Activated CD4-positive, alpha-beta T cell treated with anti-CD3 and anti-CD28 coated beads for 48 hours (primary cell): ENCODE measurements around the gene COL7A1.

Source experiments
- DNase-seq: peaks from one replicate; pipeline ENCODE4 v3.0.0-alpha.2; 2020

COL7A1 gene

GRCh38 chr3:48617559-48617958 lies 22.4 kb upstream of the COL7A1 start:
- DNase-seq: no peak

DNA sequence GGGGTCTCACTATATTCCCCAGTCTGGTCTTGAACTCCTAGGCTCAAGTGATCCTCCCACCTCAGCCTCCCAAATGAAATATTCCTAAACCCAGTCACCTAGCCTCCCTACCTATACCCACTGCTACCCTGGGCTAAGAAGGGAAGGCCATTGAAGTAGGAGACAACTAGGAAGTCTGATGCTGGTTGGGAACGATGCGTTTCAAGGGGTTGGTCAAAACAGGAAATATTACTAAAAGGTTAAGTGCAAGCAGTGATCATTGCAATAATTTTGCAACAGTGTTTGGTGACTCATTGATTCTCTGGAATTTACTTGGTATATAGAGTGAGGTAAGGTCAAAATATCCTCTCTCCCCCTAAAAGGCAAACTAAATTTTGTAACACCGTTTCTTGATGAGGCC lies 18.9 kb upstream of the COL7A1 start:
- DNase-seq: no peak

- no peak for DNase-seq
Measured at GRCh38 chr3:48612309-48612708, 17.2 kb upstream of the COL7A1 start.

GRCh38 chr3:48609088-48610005 lies 14.2 kb upstream of the COL7A1 start, which contains the start of gene UQCRC1:
UQCRC1 (minus strand) TSS chr3:48609646; CDS start chr3:48609620, 26 bp downstream.
- DNase-seq: peak; percentile 94

GRCh38 chr3:48607519-48607918 lies 12.4 kb upstream of the COL7A1 start:
- DNase-seq: peak; percentile 52

GRCh38 chr3:48601622-48601994 lies 6.5 kb upstream of the COL7A1 start:
- no peak for DNase-seq

- no peak for DNase-seq
Measured at GRCh38 chr3:48600711-48601621, 5.8 kb upstream of the COL7A1 start.

DNA sequence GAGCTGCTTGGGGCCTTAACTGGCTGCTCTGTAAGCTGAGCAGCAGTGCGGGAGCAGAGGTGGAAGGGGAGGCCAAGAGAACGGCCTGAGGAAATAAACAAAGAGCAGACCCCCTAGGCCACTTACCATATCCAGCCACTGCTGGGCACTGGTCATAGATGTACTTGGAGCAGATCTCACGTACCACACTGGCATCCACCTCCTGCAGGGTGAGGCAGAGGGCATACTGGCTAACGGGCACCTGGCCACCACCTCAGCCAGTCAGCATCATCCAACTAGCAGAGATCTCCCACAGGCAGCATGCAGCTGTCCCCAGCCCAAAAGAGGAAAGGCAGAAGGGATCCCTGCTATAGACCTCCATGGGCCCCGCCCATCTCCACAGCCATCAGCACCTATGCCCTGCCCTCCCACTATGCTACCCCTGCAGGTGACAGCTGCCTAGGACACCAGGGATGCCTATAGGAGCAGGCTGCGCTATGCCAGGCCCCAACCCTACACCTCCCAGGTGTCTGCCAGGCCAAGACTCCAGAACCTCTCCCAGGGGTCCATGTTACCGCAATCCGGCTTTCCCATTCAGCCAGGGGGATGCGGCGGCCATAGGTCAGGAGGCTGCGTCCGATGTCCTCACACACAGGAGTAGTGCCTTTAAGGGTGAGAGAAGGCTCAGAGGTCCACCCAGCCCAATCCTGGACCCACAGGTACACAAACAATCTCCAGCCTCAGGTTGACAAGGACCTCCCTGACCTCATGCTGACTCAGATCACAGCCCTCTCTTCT lies 4.6 kb upstream of the COL7A1 start:
- DNase-seq: no peak

DNA sequence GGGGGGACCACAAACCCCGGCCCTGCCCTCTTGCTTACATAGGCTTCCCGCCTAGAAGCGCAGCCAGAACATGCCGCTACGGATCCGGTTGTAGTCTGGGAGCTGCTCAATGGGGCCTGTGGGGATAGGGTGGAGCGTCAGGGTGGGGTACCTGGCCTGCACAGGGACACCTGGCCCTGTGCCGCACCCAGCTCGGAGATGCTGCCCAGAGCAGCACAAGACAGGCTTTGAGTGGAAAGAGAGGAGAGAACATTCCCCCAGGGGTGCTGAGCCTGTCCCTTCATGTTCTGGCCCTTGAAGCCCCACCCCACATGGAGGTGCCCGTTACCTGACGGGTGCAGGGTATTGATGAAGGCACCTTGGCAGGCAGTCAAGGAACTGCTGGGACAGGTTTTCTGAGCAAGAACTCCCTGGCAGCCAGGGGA lies 4.0 kb upstream of the COL7A1 start:
- no peak for DNase-seq

GRCh38 chr3:48598323-48599076 lies 3.4 kb upstream of the COL7A1 start:
- no peak for DNase-seq

DNA sequence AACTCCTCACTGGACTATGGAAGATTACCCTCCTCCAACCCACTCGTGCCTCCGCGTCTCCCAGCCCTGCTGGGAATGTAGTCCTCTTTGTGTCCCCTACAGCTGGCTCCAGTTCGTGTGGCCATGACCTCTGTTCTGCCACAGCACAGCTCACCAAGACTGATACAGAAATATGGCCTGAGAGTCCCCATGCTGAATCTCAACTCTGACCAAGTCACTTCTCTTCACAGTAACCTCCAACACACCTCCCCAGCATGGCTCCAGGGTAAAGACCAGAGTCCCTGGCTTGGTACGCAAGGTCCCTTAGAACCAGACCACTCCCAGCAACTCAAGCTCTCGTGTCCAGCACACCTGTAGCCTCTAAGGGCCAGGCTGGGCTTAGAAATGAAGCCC lies 2.3 kb upstream of the COL7A1 start:
- DNase-seq: no peak

DNA sequence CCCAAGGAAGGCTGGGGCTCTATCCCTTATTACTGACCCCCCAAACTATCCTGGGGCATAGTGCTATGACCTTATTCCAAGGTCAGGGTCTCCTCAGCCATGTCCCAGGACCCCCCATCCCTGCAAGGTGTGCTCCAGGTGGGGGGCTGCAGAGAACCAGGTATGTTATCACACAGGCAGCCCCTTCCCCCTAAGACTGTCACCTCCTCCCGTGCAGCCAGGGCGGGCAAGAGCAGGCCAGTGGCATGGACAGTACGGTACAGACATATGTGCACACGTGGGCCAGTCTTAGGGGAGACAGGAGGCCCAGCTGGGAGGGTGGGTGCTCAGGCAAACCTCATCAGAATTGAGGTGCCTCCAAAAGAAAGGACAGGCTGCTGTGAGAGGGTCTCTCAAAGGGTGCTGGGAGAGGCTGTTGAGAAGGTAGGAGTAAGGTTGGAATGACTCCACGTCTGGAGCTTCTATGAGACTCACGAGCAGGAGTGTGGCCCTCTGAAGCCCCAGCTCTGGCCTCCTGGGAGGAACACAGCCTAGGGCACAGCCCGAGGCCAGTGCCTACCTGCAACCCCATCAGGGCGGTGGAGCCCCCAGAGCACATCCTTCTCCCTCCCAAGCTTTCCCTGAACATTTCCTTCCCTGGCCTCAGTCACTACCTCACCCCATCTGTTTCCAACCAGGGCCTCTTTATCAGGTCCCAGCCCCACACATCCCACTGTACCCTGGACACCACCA lies 1.7 kb upstream of the COL7A1 start:
- no peak for DNase-seq

DNA sequence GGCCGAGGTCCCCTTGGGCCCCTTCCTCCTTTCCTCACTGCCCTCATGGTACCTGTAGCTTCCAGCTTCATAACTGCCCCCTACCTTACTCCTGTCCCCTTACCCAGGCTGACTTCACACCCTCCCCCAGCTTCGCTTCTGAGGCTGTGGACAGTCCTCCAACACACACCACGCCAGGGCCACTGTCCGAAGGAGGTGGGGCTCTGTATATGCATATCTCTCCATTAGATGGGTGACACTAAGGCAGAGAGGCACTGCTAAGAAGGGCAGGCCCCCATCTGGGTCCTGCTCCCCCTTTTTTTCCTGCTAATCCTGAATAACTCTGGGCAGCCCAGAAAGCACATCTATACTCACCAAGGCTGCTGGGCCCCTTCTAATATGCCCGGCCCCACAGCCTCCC lies 1.0 kb upstream of the COL7A1 start:
- no peak for DNase-seq

GRCh38 chr3:48595526-48596121 lies 495 bp upstream of the COL7A1 start:
- no peak for DNase-seq

GRCh38 chr3:48594417-48595049 lies 596 bp downstream of the COL7A1 start:
- no peak for DNase-seq

DNA sequence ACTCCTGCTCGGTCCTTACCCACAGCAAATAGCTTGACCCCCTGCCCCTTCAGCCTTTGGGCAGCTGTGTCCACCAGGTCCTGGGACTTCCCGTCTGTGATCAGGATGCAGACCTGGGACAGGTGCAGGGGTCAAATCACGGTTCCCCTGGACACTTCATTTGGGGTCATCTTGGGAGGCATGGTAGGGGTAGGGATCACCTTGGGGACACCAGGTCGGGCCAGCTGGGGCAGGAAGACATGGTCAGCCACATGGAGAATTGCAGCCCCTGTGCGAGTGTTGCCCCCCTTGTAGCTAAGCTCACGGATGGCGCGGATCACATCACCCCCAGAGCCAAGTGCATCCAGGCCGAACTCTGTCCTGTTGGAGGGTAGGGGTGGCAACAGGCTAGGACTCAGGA lies 1.8 kb downstream of the COL7A1 start:
- DNase-seq: no peak

DNA sequence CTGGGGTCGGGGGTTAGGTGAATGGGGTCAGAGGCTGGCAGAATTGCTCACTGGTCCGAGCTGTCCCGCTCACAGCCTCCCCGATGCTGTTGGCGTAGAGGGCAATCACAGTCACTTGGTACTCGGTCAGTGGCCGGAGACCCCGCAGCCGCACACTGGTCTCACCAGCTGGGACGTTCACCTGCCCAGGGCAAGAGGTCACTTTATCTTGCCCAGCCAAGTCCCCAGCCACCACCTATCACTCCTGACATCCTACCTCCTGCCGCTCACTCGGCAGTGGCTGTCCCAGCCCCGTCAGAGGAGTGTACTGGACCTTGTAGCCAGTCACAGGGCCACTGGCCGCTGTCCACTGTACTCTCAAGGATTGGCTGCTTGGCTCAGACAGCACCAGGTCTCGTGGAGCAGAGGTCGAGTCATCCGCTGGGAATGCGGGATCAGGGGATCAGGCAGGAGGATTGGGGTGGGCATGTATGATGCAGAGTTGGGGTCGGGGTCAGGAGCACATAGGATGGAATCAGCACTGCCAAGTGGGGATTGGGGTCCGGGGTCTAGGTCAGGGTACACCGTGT lies 2.5 kb downstream of the COL7A1 start:
- DNase-seq: no peak

GRCh38 chr3:48591886-48592518 lies 3.1 kb downstream of the COL7A1 start:
- no peak for DNase-seq

- DNase-seq: no peak
Measured at GRCh38 chr3:48591436-48591835, 3.7 kb downstream of the COL7A1 start.

DNA sequence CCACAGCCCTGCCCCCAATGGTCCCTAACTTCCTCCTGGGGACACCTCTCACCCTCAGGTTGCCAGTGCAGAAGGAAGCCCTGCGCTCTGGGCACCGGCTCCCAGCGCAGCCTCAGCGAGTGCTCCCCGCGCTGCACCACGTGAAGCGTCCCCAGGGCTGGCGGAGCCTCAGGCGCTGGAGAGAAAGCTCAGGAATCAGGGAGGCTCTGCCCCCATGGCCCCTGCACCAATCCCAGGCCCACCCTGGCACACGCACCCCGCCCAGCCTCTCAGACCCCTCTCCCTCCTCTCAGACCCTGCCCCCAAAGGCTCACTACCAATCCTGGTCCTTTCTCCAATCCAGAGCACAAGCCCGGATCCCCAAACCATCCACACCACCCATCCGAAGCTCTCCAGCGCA lies 6.9 kb downstream of the COL7A1 start:
- no peak for DNase-seq
